CD8-positive, alpha-beta memory T cell (primary cell): ENCODE measurements around the gene NUP205. TPM values are rescaled to one million over a fixed set of nuclear protein-coding genes. Genes with fewer than 3 reads are reported as not detected.

Experiments used
- CTCF ChIA-PET: fragments of 350-600 bp; sonication (Branson Sonifier 250); formaldehyde crosslinking; loops from one replicate; lab custom pipeline; 2021; ENCODE audit warnings: antibody characterized with exemption; lab: Charles Lee
- POLR2A ChIA-PET: fragments of 350-600 bp; sonication (Branson Sonifier 250); formaldehyde crosslinking; loops from one replicate; lab custom pipeline; 2021; ENCODE audit warnings: antibody characterized with exemption; lab: Charles Lee
- DNase-seq, 5 donors: peaks; one replicate each; pipeline versions ENCODE4 v3.0.0 to v3.0.0-alpha.2; 2020 to 2022; ENCODE audit warnings: mixed read lengths in 1 of 5
- H3K27ac ChIP-seq: one replicate; pipeline ENCODE4 v1.7.0; 2013; ENCODE audit warnings: low read depth, mild to moderate bottlenecking, low read length, moderate library complexity
- H3K27me3 ChIP-seq: 2 replicates; pipeline ENCODE4 v1.7.0; 2013; ENCODE audit warnings: low read length, mild to moderate bottlenecking; ENCODE audit not compliant: insufficient read depth, poor library complexity, severe bottlenecking
- H3K36me3 ChIP-seq: 2 replicates; pipeline ENCODE4 v1.7.0; 2013; ENCODE audit warnings: mild to moderate bottlenecking, low read length, moderate library complexity; ENCODE audit not compliant: insufficient read depth
- H3K4me1 ChIP-seq: 2 replicates; pipeline ENCODE4 v1.7.0; 2013; ENCODE audit warnings: mild to moderate bottlenecking, low read length, moderate library complexity; ENCODE audit not compliant: insufficient read depth
- H3K4me3 ChIP-seq: 2 replicates; pipeline ENCODE4 v1.7.0; 2013; ENCODE audit warnings: mild to moderate bottlenecking, low read length
- H3K9me3 ChIP-seq: 2 replicates; pipeline ENCODE4 v1.7.0; 2013; ENCODE audit warnings: mild to moderate bottlenecking, low read length
- H3K27ac Mint-ChIP-seq, 8 donors: one replicate each; pipeline ENCODE4 v1.8.0; 2020 to 2021; ENCODE audit warnings: mixed read lengths in 8 of 8, mild to moderate bottlenecking in 6 of 8, inconsistent platforms in 3 of 8, moderate library complexity in 3 of 8
- H3K27me3 Mint-ChIP-seq, 2 donors: one replicate each; pipeline ENCODE4 v1.8.0; 2020 to 2021; ENCODE audit warnings: mixed read lengths in 2 of 2, mild to moderate bottlenecking in 1 of 2, moderate library complexity in 1 of 2
- H3K36me3 Mint-ChIP-seq, 3 donors: one replicate each; pipeline ENCODE4 v1.8.0; 2020 to 2021; ENCODE audit warnings: mixed read lengths in 3 of 3, inconsistent platforms in 1 of 3, mild to moderate bottlenecking in 1 of 3
- H3K4me1 Mint-ChIP-seq, 3 donors: one replicate each; pipeline ENCODE4 v1.8.0; 2020 to 2021; ENCODE audit warnings: mixed read lengths in 3 of 3, inconsistent platforms in 1 of 3, mild to moderate bottlenecking in 1 of 3
- H3K4me3 Mint-ChIP-seq, 7 donors: one replicate each; pipeline ENCODE4 v1.8.0; 2020 to 2021; ENCODE audit warnings: mixed read lengths in 7 of 7, mild to moderate bottlenecking in 6 of 7, moderate library complexity in 4 of 7, inconsistent platforms in 2 of 7
- H3K9me3 Mint-ChIP-seq, 5 donors: one replicate each; pipeline ENCODE4 v1.8.0; 2020 to 2022; ENCODE audit warnings: mixed read lengths in 5 of 5, mild to moderate bottlenecking in 3 of 5, moderate library complexity in 2 of 5, inconsistent platforms in 1 of 5
- polyA plus RNA-seq: library from polyadenylated mRNA; unstranded; fragments of 300-500 nt; fragmentation: Illumina TruSeq; gene quantifications from one replicate; pipeline ENCODE4 v1.2.3, GENCODE V29; 2021
- total RNA-seq, 2 experiments: library from RNA; stranded (reverse); gene quantifications; one replicate each; pipeline ENCODE4 v1.2.3, GENCODE V29; 2021

The NUP205 gene
- total and polyA plus RNA-seq, 3 experiments from 2014 or later, result 23.9 to 134 (median 123) TPM

DNA sequence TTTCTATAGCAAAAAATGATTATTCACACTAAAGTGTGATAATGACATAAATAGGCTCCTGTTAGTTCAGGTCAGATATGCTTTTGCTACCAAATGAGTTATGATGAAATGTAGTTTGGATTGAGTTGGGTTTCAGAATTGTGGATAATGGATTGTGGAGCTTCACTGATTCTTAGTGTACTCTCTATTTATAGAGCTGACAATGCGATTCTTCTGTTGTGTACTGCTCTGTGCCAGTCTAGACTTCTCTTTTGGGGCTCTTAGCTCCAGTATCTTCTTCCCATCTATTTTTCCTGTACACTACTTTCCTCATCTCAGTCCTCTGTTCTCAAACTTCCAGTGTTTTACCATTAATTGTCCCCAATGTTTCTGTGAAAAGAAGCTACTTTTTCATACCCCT, 112.1 kb downstream of the NUP205 start:
- Histone ChIP-seq H3K27ac (no peak overlapping the region), H3K9me3 (no peaks in the 10 kb centered on the region), H3K4me1 (peaks cover under 1% of the 10 kb centered on the region), H3K36me3 (no peaks in the 10 kb centered on the region), H3K27me3 (no peaks in the 10 kb centered on the region), H3K4me3 (no peak overlapping the region)
- H3K4me1 Mint-ChIP-seq, result peaks cover 37 to 65% (median 63%) of the 10 kb centered on the region in 3 donors
- POLR2A ChIA-PET, result no interaction called here
- DNase-seq, result no peak
- H3K4me3 Mint-ChIP-seq, result no peak overlapping the region
- CTCF ChIA-PET, result interaction anchor here (0.9 kb wide), 1 partner anchor 12 kb away, joined by 4 read pairs; no protein-coding TSS in a partner anchor
- no peak overlapping the region for H3K27ac Mint-ChIP-seq
- H3K36me3 Mint-ChIP-seq, result peaks cover 4 to 46% (median 13%) of the 10 kb centered on the region in 3 donors
- H3K9me3 Mint-ChIP-seq, result no peaks in the 10 kb centered on the region
- no peaks in the 10 kb centered on the region for H3K27me3 Mint-ChIP-seq

DNA sequence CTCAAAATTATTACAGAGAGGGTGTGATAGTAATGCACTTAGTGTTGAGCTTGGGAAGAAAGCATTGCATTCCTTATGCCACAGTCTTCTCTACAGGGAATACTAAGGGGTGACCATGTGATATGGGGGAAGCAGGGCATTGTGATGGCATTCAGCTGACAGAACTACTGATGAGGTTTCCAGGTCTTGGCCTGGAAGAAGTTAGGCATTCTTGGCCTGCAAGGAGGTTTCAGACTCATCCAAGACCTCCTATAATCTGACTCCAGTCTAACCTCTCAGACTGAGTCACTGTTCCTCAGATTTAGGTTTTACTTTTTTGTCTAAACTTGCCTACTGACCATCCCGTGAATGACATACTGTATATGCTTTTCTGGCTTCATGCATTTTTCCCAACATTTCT, 112.5 kb downstream of the NUP205 start:
- H3K4me3 Mint-ChIP-seq, result no peak overlapping the region
- no peak overlapping the region for H3K27ac Mint-ChIP-seq
- DNase-seq, result no peak
- no peaks in the 10 kb centered on the region for H3K27me3 Mint-ChIP-seq
- peaks cover 33 to 61% (median 59%) of the 10 kb centered on the region in 3 donors for H3K4me1 Mint-ChIP-seq
- H3K36me3 ChIP-seq, result no peaks in the 10 kb centered on the region
- peaks cover 4 to 48% (median 14%) of the 10 kb centered on the region in 3 donors for H3K36me3 Mint-ChIP-seq
- no peak overlapping the region for H3K27ac ChIP-seq
- no peak overlapping the region for H3K4me3 ChIP-seq
- H3K27me3 ChIP-seq, result no peaks in the 10 kb centered on the region
- CTCF ChIA-PET, result interaction anchor here (0.9 to 1.8 kb wide), 3 partner anchors 8 to 25 kb away, joined by 3 to 9 read pairs (median 4); partner anchors contain the start of gene STMP1
- no peaks in the 10 kb centered on the region for H3K4me1 ChIP-seq
- POLR2A ChIA-PET, result no interaction called here
- H3K9me3 Mint-ChIP-seq, result no peaks in the 10 kb centered on the region
- H3K9me3 ChIP-seq, result no peaks in the 10 kb centered on the region

DNA sequence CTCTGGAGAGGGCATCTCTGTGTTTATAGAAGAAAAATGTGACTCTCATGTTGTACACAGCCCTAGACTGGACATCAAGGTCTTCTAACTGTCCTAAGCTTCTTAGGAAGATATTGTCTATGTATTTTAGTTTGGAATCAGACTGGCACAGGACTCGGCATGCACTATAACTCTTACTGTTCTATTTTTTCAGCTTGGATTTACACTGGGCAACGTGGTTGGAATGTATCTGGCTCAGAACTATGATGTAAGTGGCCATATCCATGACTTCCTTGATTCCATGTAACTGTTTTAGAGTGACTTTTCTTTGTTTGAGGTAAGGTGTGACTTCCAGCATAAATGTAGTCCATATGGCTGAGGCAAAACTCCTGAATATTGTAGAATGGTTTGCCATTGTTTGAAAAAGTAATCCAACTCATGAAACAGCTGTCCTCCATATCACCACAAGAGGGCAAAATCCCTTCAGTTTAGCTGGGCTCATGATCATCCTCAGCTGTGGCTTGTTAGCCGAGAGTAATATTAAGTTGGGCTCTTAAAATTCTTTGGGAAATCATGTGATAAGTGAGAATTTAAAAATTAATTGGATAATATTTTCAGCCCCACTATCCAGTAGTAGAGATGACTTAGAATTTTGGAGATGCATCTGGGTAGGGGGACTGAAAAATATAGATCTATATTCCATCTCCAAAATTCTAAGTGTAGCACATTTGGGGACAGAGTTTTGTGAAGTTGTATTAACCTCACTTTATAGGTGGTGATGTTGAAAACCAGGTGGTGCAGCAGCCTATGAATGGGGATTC, 115.0 kb downstream of the NUP205 start:
- H3K27ac Mint-ChIP-seq, result peak overlapping the region in 1 of 8 donors; percentile 55
- no peak for DNase-seq
- H3K9me3 Mint-ChIP-seq, result no peaks in the 10 kb centered on the region
- Histone ChIP-seq H3K27me3 (no peaks in the 10 kb centered on the region), H3K4me3 (no peak overlapping the region), H3K4me1 (no peaks in the 10 kb centered on the region), H3K9me3 (no peaks in the 10 kb centered on the region), H3K36me3 (no peaks in the 10 kb centered on the region), H3K27ac (no peak overlapping the region)
- peaks cover 21 to 41% (median 39%) of the 10 kb centered on the region in 3 donors for H3K4me1 Mint-ChIP-seq
- no peak overlapping the region for H3K4me3 Mint-ChIP-seq
- peaks cover 8 to 61% (median 22%) of the 10 kb centered on the region in 3 donors for H3K36me3 Mint-ChIP-seq
- CTCF ChIA-PET, result interaction anchor here (1.5 to 2.1 kb wide), 2 partner anchors 10 to 12 kb away, joined by 3 to 16 read pairs; partner anchors contain the start of gene STMP1
- POLR2A ChIA-PET, result no interaction called here
- H3K27me3 Mint-ChIP-seq, result no peaks in the 10 kb centered on the region

DNA sequence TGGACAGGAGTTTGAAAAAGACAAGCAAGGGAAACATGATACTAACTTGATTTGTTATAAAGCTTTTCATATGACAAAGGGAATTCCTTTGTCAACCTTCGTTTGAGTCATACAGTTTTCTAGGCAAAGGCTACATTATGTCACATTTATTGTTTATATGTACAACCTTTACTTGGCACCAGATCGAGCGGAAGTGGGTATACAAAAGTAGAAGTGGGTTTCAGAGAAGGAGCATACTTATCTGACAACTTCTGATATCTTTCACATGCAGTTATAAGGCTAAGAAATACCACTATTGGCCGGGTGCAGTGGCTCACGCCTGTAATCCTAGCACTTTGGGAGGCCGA, 115.6 kb downstream of the NUP205 start:
- no peaks in the 10 kb centered on the region for H3K9me3 Mint-ChIP-seq
- H3K4me3 Mint-ChIP-seq, result no peak overlapping the region
- no peaks in the 10 kb centered on the region for H3K27me3 ChIP-seq
- H3K36me3 Mint-ChIP-seq, result peaks cover 8 to 62% (median 26%) of the 10 kb centered on the region in 3 donors
- peaks cover 17 to 35% (median 35%) of the 10 kb centered on the region in 3 donors for H3K4me1 Mint-ChIP-seq
- no peaks in the 10 kb centered on the region for H3K27me3 Mint-ChIP-seq
- H3K4me3 ChIP-seq, result no peak overlapping the region
- no peaks in the 10 kb centered on the region for H3K4me1 ChIP-seq
- H3K27ac Mint-ChIP-seq, result no peak overlapping the region
- DNase-seq, result no peak
- H3K27ac ChIP-seq, result no peak overlapping the region
- ChIA-PET POLR2A (no interaction called here), CTCF (interaction anchor here (1.5 to 2.1 kb wide), 2 partner anchors 11 kb away, joined by 3 to 16 read pairs; partner anchors contain the start of gene STMP1)
- no peaks in the 10 kb centered on the region for H3K36me3 ChIP-seq
- H3K9me3 ChIP-seq, result no peaks in the 10 kb centered on the region

DNA sequence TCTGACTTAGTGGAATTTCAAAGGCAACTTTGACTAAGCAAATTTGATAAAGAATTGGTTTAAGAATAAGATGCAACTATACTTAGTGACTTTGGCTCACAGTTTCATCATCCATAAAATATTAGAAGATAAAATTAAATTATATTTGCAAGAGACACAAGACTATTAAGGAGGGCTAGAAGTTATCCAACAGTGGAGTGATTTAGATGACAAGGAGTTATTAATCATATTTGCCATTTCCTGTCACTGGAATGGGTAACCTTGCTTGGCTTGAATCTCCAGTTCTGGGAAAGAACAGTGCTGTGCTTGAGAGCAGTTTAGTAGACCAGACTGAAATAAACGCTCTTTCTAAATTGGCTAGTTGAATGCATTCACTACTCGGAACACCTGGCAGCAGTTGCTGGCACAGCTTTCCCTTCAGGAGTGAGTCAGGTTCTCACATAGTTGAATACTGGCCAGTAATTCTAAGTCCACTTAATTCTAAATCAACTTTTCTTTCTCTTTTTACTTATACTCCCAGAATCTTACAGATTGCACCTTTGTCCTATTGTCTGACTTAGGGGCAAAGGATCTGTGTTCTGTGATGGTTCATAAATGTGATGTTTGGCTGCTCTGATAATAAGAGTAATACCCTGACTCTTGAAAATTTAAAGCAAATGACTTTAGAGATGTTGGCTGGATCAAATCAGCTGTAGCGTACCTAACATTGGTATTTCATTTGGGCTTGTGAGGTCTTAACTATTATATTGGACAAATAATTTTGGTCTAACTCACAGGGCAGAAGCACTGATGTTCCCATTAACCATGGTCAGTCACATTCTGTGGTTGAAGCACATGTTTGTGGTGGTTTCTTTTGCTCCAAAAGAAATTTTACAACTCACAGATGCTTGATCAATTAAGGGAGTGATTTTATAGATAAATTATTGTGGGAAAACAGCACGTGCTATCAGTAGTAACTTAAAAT, 121.2 kb downstream of the NUP205 start:
- Histone ChIP-seq H3K4me3 (no peak overlapping the region), H3K9me3 (no peaks in the 10 kb centered on the region), H3K36me3 (no peaks in the 10 kb centered on the region), H3K27me3 (no peaks in the 10 kb centered on the region), H3K27ac (no peak overlapping the region), H3K4me1 (no peaks in the 10 kb centered on the region)
- Mint-ChIP-seq H3K27ac (no peak overlapping the region), H3K27me3 (no peaks in the 10 kb centered on the region), H3K4me3 (no peak overlapping the region), H3K4me1 (peaks cover 2 to 9% (median 4%) of the 10 kb centered on the region in 3 donors), H3K9me3 (no peaks in the 10 kb centered on the region), H3K36me3 (peaks cover 11 to 65% (median 22%) of the 10 kb centered on the region in 3 donors)
- ChIA-PET POLR2A (no interaction called here), CTCF (no interaction called here)
- no peak for DNase-seq

DNA sequence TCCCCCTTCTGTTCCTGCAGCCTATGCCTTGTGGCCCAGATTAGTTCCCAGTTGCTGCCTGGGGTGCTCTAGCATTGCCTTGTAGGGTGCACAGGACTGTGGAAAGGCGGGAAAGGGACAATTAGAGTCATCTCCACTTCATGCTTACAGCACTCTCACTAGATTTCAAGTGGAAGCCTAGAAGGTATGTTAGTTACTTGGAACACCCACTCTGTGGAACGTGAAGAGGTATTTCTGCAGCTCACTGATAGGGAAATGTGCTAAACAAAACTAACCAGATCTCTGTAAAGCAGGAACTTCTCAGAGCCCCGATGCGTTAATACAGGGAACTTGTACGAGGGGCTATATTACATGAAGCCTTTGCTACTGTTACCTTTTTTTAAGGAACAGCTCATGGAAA, 124.0 kb downstream of the NUP205 start:
- ChIA-PET CTCF (interaction anchor here (1.0 to 1.2 kb wide), 3 partner anchors 10 to 19 kb away, joined by 3 to 5 read pairs (median 4); partner anchors contain the start of gene STMP1), POLR2A (no interaction called here)
- no peaks in the 10 kb centered on the region for H3K27me3 Mint-ChIP-seq
- no peak for DNase-seq
- H3K9me3 ChIP-seq, result no peaks in the 10 kb centered on the region
- no peaks in the 10 kb centered on the region for H3K36me3 ChIP-seq
- H3K4me1 Mint-ChIP-seq, result peaks cover 3 to 9% (median 4%) of the 10 kb centered on the region in 3 donors
- peaks cover 7 to 51% (median 12%) of the 10 kb centered on the region in 3 donors for H3K36me3 Mint-ChIP-seq
- peak overlapping the region in 1 of 8 donors; percentile 57 for H3K27ac Mint-ChIP-seq
- H3K4me1 ChIP-seq, result no peaks in the 10 kb centered on the region
- H3K27me3 ChIP-seq, result no peaks in the 10 kb centered on the region
- no peak overlapping the region for H3K4me3 ChIP-seq
- H3K27ac ChIP-seq, result no peak overlapping the region
- no peak overlapping the region for H3K4me3 Mint-ChIP-seq
- no peaks in the 10 kb centered on the region for H3K9me3 Mint-ChIP-seq

DNA sequence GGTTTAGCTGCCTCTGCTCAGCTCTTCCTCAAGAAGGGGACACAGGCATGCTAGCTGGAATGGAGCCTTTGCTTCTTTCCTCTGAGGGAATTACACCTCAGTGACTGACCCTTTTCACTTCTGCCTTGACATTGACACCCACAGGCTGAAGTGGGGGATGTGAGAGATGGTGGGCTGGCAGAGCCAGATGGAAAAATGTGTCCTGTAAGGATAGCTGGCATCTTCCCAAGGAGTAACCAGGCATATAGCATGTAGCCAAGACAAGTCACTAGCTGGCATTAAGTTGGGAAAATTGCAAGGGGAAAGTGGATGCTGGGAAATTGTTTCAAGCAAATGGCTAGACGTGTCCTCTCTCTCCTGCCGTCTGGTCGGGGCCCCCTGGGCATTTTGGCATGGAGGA, 124.5 kb downstream of the NUP205 start:
- H3K27me3 ChIP-seq, result no peaks in the 10 kb centered on the region
- H3K9me3 Mint-ChIP-seq, result no peaks in the 10 kb centered on the region
- no peaks in the 10 kb centered on the region for H3K27me3 Mint-ChIP-seq
- no peak overlapping the region for H3K4me3 Mint-ChIP-seq
- ChIA-PET POLR2A (no interaction called here), CTCF (interaction anchor here (1.2 kb wide), 2 partner anchors 9 to 19 kb away, joined by 3 to 5 read pairs; partner anchors contain the start of gene STMP1)
- no peak overlapping the region for H3K27ac ChIP-seq
- no peak for DNase-seq
- H3K4me1 Mint-ChIP-seq, result peaks cover 3 to 9% (median 4%) of the 10 kb centered on the region in 3 donors
- no peaks in the 10 kb centered on the region for H3K4me1 ChIP-seq
- H3K4me3 ChIP-seq, result no peak overlapping the region
- no peaks in the 10 kb centered on the region for H3K36me3 ChIP-seq
- H3K27ac Mint-ChIP-seq, result peak overlapping the region in 2 of 8 donors; percentile 57 to 72
- H3K36me3 Mint-ChIP-seq, result peaks cover 7 to 47% (median 11%) of the 10 kb centered on the region in 3 donors
- no peaks in the 10 kb centered on the region for H3K9me3 ChIP-seq
